ENCODE data around the gene PGBD5. TPM values are rescaled to one million over a fixed set of nuclear protein-coding genes. Genes with fewer than 3 reads are reported as not detected.

Gene PGBD5
- polyA plus RNA-seq, 1 of the 3 experiments (the other 2 are of a cell fraction) = 0.15 TPM

DNA sequence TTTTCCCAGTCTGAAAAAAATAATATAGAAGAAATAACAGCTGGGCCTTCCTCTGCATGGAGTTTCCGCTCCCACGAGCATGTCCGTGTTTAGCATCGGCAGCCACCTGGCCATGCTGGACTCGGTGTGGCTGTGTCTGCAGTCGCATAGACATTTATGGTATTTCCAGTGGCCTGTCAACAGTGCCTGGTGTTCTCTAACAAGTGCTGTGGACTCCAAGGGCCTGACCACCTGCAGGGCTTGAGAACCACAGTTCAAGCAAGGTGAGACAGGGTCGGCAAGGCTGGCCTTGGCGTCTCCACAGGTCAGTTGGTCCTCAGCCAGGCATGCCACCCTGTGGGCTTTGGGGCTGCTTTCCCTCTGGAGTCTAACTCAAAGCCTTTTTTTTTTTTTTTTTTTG lies 124.8 kb downstream of the PGBD5 start:
- H3K9ac ChIP-seq = no peak overlapping the region
- POLR2A ChIA-PET = no interaction called here
- no peak overlapping the region for H3K27ac ChIP-seq (ENCODE audit: low read depth in 2 of 2, low read length in 1 of 2)
- no peaks in the 10 kb centered on the region for H3K9me2 ChIP-seq
- CTCF ChIA-PET = interaction anchor here (0.8 to 1.2 kb wide), 2 partner anchors 639 to 1638 kb away, joined by 3 read pairs; no protein-coding TSS in a partner anchor
- H4K20me1 ChIP-seq (ENCODE audit: insufficient read depth) = no peaks in the 10 kb centered on the region
- H3K36me3 ChIP-seq (replicated peaks in 1 of 2; ENCODE audit: control insufficient read depth in 1 of 2, insufficient read depth in 2 of 2, low read length in 1 of 2) = no peaks in the 10 kb centered on the region
- no peak overlapping the region for H2AFZ ChIP-seq (ENCODE audit: low read depth)
- 82% methylated on average over 8 of the region's 8 CpGs for WGBS (ENCODE audit: low lambda C conversion rate)
- H3K27me3 ChIP-seq (ENCODE audit: insufficient read depth) = no peaks in the 10 kb centered on the region
- no peak for TF ChIP-seq FOXM1 (IDR thresholded peaks at IDR 0.05; ENCODE audit: low read depth)
- TF ChIP-seq FOSL2 (IDR thresholded peaks at IDR 0.05; ENCODE audit: borderline replicate concordance, low read depth) = no peak
- no peak for TF ChIP-seq CHD2 (IDR thresholded peaks at IDR 0.05; ENCODE audit: low read length, partially characterized antibody)
- no peak for TF ChIP-seq EZH2phosphoT487 (IDR thresholded peaks at IDR 0.05; ENCODE audit: borderline replicate concordance, low read depth)
- TF ChIP-seq, protein P1, sequence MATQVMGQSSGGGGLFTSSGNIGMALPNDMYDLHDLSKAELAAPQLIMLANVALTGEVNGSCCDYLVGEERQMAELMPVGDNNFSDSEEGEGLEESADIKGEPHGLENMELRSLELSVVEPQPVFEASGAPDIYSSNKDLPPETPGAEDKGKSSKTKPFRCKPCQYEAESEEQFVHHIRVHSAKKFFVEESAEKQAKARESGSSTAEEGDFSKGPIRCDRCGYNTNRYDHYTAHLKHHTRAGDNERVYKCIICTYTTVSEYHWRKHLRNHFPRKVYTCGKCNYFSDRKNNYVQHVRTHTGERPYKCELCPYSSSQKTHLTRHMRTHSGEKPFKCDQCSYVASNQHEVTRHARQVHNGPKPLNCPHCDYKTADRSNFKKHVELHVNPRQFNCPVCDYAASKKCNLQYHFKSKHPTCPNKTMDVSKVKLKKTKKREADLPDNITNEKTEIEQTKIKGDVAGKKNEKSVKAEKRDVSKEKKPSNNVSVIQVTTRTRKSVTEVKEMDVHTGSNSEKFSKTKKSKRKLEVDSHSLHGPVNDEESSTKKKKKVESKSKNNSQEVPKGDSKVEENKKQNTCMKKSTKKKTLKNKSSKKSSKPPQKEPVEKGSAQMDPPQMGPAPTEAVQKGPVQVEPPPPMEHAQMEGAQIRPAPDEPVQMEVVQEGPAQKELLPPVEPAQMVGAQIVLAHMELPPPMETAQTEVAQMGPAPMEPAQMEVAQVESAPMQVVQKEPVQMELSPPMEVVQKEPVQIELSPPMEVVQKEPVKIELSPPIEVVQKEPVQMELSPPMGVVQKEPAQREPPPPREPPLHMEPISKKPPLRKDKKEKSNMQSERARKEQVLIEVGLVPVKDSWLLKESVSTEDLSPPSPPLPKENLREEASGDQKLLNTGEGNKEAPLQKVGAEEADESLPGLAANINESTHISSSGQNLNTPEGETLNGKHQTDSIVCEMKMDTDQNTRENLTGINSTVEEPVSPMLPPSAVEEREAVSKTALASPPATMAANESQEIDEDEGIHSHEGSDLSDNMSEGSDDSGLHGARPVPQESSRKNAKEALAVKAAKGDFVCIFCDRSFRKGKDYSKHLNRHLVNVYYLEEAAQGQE (IDR thresholded peaks at IDR 0.05; ENCODE audit: low read depth, low read length) = no peak
- no peak for DNase-seq
- H3K79me2 ChIP-seq (ENCODE audit: insufficient read depth) = no peaks in the 10 kb centered on the region
- peaks cover 0 to 8% of the 10 kb centered on the region in 2 experiments; a peak in 1 of 4 replicates for H3K4me1 ChIP-seq (ENCODE audit: control insufficient read depth in 1 of 2, insufficient read depth in 2 of 2, low read depth in 1 of 2, low read length in 1 of 2)
- no peak overlapping the region for H3K4me3 ChIP-seq (ENCODE audit: low read depth in 2 of 2, low read length in 1 of 2)
- no peaks in the 10 kb centered on the region for H3F3A ChIP-seq (replicated peaks; ENCODE audit: insufficient read depth)
- H3K9me3 ChIP-seq = no peaks in the 10 kb centered on the region
- H3K4me2 ChIP-seq = no peak overlapping the region

- no peak for DNase-seq
- TF ChIP-seq, protein P2, sequence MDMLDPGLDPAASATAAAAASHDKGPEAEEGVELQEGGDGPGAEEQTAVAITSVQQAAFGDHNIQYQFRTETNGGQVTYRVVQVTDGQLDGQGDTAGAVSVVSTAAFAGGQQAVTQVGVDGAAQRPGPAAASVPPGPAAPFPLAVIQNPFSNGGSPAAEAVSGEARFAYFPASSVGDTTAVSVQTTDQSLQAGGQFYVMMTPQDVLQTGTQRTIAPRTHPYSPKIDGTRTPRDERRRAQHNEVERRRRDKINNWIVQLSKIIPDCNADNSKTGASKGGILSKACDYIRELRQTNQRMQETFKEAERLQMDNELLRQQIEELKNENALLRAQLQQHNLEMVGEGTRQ (IDR thresholded peaks at IDR 0.05; ENCODE audit: borderline replicate concordance, low read depth, low read length) = no peak
- TF ChIP-seq EZH2phosphoT487 (IDR thresholded peaks at IDR 0.05; ENCODE audit: borderline replicate concordance, low read depth) = no peak
- WGBS (ENCODE audit: low lambda C conversion rate) = 52% methylated on average over 10 of the region's 26 CpGs
- Histone ChIP-seq H3K4me1 (ENCODE audit: control insufficient read depth in 1 of 2, insufficient read depth in 2 of 2, low read depth in 1 of 2, low read length in 1 of 2) (peaks cover 0 to 8% of the 10 kb centered on the region in 2 experiments; a peak in 1 of 4 replicates), H3K9ac (no peak overlapping the region), H3K79me2 (ENCODE audit: insufficient read depth) (no peaks in the 10 kb centered on the region), H3K9me3 (no peaks in the 10 kb centered on the region), H3K4me3 (ENCODE audit: low read depth in 2 of 2, low read length in 1 of 2) (no peak overlapping the region), H3K9me2 (no peaks in the 10 kb centered on the region), H3K36me3 (replicated peaks in 1 of 2; ENCODE audit: control insufficient read depth in 1 of 2, insufficient read depth in 2 of 2, low read length in 1 of 2) (no peaks in the 10 kb centered on the region), H3K4me2 (no peak overlapping the region), H3K27ac (ENCODE audit: low read depth in 2 of 2, low read length in 1 of 2) (no peak overlapping the region), H2AFZ (ENCODE audit: low read depth) (no peak overlapping the region), H3F3A (replicated peaks; ENCODE audit: insufficient read depth) (no peaks in the 10 kb centered on the region), H3K27me3 (ENCODE audit: insufficient read depth) (no peaks in the 10 kb centered on the region), H4K20me1 (ENCODE audit: insufficient read depth) (no peaks in the 10 kb centered on the region)
- ChIA-PET CTCF (interaction anchor here (0.8 to 1.2 kb wide), 2 partner anchors 639 to 1637 kb away, joined by 3 read pairs; no protein-coding TSS in a partner anchor), POLR2A (no interaction called here)
Measured at GRCh38 chr1:230300322-230301301, 125.5 kb downstream of the PGBD5 start.

Measured in SK-N-SH (cell line).